BE2C (cell line): ENCODE data around the gene NHLRC2.

Experiments
- DNase-seq: peaks from one replicate; pipeline ENCODE4 v3.0.0-alpha.2; 2020
- H3K27me3 ChIP-seq: fragments of 250-450 bp; sonication (Bioruptor Pico); 2 replicates; pipeline ENCODE4 v1.5.1; 2020; ENCODE audit warnings: mild to moderate bottlenecking
- H3K36me3 ChIP-seq: fragments of 250-450 bp; sonication (Bioruptor Pico); 2 replicates; pipeline ENCODE4 v1.5.1; 2020; ENCODE audit warnings: mild to moderate bottlenecking
- H3K4me1 ChIP-seq: fragments of 250-450 bp; sonication (Bioruptor Pico); 2 replicates; pipeline ENCODE4 v1.5.1; 2020
- H3K4me3 ChIP-seq: 2 replicates; pipeline ENCODE4 v1.5.1; 2011; ENCODE audit warnings: low read depth, low read length
- H3K9me3 ChIP-seq: fragments of 250-450 bp; sonication (Bioruptor Pico); 2 replicates; pipeline ENCODE4 v1.5.1; 2020
- CTCF ChIP-seq: IDR thresholded peaks from 2 replicates; pipeline ENCODE4 v1.5.1; 2012; ENCODE audit warnings: mild to moderate bottlenecking, low read depth, low read length

NHLRC2 gene

DNA sequence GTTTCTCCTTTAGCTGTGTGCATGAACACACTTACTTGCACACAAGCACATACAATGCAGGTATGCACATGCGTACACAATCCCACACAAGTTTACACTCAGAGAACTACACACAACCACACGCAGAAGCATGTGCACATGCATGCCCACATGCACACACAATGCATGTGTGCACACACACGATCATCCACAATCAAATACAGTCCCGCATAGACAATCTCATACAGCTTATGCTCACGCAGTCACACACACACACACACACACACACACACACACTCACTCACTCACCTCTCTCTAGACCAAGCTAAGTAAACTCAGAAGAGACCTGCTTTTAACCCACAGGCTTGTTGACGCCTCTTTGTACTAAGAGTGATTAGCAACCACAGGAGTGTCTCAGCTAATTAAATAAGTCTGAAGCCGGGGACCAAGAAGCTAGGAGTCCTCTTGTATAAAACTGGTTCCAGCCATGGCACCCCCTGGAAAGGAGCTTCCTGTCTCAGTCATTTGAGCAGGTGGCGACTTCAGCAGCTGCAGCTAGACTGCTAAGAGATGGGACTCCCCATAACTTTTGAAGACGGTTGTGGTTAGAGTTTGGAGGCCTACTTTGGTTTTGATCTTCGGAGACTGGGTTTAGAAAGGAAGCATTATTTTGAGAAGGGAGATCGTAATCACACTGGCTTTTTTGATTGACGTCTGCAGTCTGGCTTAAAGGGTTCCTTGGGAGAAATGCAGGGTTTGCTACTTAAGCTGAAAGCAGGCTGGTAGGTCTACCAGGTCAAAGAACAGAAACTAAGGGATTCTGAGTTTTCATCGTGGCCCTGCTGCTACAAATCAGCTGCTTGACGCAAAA is 106.9 kb downstream of the NHLRC2 start:
- no peak overlapping the region for H3K4me3 ChIP-seq

DNA sequence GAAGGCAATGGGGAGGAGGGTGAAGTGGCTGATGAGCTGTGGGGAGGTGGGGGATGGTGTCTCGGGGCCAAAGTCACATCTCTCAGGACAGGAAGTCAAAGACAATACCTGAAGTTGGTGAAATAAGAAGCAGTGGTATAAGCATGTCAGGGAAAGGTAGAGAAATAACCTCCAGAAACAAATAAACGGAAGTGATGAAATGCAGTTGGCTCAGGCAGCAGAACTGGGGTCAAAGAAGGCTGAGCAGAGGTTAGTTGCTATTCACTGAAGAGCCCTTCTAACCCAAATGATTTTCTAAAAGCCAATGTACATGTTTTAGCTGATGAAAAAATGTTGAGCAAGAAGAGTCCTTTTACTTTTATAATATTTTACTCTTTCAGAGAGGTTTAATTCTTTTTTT is 110.6 kb downstream of the NHLRC2 start:
- no peak for TF ChIP-seq CTCF
- no peak for DNase-seq
- Histone ChIP-seq H3K9me3 (no peaks in the 10 kb centered on the region), H3K4me1 (no peaks in the 10 kb centered on the region), H3K36me3 (no peaks in the 10 kb centered on the region), H3K4me3 (no peak overlapping the region), H3K27me3 (no peaks in the 10 kb centered on the region)

More for the DNA sequence above, 106.9 kb downstream of the NHLRC2 start:
- H3K4me1 ChIP-seq: no peaks in the 10 kb centered on the region
- no peak for DNase-seq
- TF ChIP-seq CTCF: no peak
- H3K36me3 ChIP-seq: no peaks in the 10 kb centered on the region
- H3K27me3 ChIP-seq: no peaks in the 10 kb centered on the region
- no peaks in the 10 kb centered on the region for H3K9me3 ChIP-seq

DNA sequence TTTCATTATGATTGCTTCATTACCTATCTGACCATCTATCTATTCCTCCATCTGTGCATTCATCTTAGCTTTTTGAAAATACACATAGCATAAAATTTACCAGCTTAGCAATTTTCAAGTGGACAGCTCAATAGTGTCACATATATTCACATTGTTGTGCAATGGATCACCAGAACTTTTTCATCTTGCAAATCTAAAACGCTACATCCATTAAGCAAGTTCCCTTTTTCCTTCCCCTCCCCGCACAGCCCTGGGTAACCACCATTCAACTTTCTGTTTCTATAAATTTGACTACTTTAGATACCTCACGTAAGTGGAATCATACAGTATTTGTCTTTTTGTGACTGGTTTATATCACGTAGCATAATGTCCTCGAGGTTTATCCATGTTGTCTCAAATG is 111.2 kb downstream of the NHLRC2 start:
- no peak for TF ChIP-seq CTCF
- Histone ChIP-seq H3K4me3 (no peak overlapping the region), H3K27me3 (no peaks in the 10 kb centered on the region), H3K36me3 (no peaks in the 10 kb centered on the region), H3K4me1 (no peaks in the 10 kb centered on the region), H3K9me3 (no peaks in the 10 kb centered on the region)
- DNase-seq: no peak
